DMS114 treated with DMSO at 0.1 percent for 48 hours (cell line): ENCODE data around the gene CNR2.
"Not testable (repeated sequence)": the region's sequence is repeated elsewhere in the genome, so short reads cannot be mapped to it uniquely, and the experiment has no call there.

Experiments used
- DNase-seq: peaks from one replicate; lab custom pipeline; 2025; ENCODE audit not compliant: unreplicated experiment; lab: John Stamatoyannopoulos, UW

The CNR2 gene

DNA sequence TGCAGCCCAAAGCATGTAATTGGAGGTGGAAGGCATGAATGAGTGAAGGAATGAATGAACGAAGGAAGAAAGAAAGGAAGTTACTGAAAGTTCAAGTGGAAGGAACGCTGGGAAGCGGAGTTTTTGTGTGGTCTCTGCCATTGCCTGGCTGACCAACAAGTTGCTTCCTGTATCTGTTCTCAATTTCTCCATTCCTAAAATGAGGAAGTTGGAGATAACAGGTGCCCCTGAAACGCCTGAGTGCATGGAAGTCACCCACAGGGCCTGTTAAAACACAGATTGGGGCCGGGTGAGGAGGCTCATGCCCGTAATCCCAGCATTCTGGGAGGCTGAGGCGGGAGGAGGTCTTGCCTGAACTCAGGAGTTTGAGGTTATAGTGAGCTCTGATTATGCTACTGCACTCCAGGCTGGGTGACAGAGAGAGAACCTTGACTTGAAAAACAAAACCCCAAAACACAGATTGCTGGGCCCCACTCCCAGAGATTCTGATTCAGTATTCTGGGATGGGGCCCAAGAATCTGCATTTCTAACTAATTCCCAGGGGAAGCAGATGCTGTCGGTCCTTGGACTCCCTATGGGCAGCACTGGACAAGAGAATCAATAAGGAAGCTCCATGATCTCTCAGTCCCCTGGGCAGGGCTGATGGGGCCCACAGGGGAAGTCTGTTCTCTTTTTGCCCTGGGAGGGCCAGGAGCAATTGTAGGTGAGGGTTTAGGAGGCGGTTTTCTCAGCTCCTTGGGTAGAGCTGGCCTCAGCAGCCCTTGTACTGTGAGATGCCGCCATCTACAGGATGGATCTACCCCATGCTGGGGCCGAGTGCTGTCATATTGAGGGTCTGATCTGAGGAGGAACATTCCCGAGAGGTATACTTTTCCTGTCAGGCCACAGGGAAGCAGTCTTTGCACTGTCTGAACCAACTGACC, 3.3 kb upstream of the CNR2 start:
- peak; percentile 57 for DNase-seq

DNA sequence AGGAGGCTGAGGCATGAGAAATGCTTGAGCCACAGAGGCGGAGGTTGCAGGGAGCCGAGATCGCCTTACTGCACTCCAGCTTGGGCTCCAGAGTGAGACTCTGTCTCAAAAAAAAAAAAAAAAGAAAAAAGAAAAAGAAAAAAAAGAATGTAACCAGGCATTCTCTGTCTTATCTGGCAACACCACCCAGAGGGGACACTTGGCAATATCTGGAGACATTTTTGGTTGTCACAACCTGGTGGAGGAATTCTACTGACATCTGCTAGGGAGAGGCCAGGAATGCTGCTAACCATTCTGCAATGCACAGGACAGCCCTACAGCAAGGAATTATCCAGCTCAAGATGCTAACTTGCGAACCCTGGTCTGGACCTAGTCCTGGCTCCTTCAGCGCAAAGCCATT, 2.3 kb upstream of the CNR2 start:
- DNase-seq, result no peak

DNA sequence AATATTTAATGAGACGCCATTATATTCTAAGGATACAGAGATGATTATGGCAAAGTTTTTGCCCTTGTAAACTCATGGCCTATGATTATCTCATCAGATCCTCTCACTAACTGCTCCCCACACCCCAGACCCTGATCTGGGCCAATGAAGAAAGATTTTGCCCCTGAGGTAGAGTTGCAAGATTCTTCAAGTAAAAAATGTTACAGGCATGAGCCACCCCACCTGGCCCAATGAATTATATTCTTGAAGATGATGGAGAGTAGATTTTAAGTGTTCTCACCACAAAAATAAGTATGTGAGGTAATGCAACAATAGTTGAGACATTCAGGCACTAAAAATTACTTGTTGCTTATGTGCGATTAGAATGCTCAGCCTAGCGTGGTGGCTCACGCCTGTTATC, 1.8 kb upstream of the CNR2 start:
- DNase-seq, result no peak

DNA sequence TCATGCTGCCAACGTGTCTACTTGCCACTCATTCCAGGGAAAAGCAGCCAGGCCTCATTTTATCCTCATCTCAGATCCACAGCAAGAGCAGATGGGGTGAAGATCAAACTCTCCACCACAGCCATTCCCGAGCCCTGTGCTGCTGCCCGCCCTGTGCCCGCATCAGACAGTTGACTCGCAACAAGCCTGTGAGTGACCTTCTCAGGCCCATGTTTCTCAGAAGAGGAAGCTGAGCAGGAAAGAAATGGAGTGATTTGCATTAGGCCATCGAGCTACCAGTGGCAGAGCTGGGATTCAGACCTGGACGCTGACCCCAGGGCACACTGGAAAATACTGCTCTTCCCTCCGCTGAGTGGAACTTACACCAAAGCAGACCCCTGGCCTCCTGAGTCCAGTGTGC, 1.2 kb downstream of the CNR2 start:
- no peak for DNase-seq

DNA sequence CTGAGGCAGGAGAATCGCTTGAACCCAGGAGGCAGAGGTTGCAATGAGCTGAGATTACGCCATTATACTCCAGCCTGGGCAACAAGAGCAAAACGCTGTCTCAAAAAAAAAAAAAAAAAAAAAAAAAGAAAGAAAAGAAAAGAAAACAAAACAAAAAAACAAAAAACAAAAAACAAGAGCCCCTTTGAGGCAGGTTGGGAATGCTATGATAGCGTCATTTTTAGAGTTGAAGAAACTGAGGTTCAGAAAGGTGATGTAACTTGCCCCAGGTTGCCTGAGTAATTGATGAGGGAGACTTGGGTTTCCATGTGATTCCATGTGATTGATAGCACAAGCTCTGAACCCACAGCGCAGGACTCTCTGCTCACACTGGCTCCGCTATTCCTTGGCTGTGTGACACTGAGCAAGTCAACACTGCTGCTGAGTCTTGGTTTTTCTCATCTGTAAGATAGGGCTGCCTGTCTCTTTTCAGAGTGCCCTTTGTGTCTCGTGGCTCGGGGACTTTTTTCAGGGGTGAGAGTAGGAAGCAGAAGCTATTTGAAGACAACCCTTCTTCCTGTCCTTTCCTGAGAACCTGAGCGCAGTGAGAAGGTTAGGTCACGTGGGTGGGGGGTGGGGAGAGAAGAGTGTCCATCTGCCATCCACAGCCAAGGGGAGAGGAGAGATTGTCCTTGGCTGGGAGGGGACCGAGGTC, 2.5 kb downstream of the CNR2 start:
- no peak for DNase-seq

DNA sequence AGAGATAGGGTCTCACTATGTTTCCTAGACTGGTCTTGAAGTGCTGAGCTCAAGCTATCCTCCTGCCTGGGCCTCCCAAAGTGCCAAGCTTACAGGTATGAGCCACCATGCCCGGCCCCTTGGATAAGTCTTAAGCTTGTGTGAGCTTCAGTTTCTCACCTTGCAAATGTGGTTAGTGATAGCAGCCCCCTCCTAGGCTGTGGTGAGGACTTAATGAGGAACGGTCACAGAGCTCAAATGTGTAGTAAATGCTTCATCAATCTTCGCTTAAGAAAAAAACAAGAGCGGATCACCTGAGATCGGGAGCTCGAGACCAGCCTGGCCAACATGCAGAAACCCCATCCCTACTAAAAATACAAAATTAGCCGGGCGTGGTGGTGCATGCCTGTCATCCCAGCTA, 3.0 kb downstream of the CNR2 start:
- no peak for DNase-seq

DNA sequence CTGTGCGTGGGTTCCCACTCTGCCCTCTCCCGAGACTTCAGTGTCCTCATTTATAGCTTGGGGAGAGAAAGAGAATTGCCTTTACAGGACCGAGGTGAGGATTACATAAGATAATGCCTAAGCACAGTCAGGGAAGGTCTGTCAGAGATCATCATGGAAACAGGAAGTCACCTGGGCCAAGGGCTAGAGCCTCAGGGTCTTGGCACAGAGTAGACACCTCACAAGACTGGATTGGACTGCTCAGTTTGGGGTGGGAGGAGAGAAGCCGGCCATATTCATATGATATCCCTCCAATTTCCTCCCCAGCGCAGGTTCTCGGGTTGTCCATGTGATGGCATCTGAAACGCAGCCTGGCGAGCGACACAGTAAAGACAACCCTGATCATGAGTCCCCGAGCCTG, 3.8 kb downstream of the CNR2 start:
- no peak for DNase-seq

DNA sequence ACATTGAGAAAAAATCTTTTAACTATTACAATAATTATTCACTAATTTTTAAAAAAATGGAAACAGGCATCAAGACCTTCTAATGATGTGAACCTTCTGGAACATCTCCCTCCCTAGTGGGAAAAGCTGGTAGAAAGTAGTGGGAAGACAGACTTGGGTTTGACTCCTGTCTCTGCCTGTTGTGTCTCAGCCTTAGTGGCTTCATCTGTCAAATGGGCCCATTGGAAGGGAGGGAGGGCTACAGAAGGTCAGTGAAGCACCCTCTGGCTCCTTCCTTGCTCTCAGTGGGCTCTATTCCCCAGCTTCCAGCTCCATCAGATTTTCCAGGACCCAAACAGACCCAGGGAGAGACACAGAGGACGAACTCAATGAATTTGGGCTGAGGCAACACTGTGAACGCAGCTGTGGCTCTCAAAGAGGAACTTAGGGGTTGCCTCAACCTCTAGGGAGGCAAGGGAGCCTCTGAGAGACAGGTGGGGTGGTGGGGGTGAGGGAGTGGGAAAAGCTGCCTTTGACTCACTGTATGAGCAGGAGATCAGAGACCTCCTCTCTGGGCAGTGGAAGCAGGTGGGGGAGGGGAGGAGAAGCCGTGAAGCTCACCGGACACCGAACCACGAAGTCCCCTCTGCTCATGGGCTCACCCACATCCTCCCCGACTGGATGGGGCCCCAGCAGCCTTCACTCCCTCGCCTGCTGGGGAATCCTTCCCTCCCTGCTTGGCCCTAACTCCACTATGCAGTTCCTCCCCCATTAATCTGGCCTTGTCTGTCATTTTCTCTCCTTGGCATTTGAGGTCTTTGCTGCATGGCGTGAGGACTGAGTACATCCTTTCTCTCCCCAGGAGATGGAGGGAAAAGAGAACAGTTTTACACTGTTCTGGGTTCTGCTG, 4.5 kb downstream of the CNR2 start:
- DNase-seq, result no peak

DNA sequence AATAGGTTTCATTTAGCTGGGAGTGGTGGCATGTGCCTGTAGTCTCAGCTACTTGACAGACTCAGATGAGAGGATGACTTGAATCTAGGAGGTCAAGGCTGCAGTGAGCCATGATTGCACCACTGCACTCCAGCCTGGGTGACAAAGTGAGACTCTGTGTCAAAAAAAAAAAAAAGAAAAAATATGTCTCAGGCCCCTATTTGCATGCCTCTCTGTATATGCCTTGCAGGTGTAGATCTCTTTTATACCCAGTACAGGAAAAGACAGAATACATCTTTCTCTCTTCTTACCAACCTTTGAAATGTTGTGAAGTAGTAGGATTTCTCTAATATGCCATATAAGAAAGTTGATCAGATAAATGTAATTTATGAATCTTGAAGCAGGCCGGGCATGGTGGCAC, 6.4 kb downstream of the CNR2 start:
- DNase-seq, result no peak

DNA sequence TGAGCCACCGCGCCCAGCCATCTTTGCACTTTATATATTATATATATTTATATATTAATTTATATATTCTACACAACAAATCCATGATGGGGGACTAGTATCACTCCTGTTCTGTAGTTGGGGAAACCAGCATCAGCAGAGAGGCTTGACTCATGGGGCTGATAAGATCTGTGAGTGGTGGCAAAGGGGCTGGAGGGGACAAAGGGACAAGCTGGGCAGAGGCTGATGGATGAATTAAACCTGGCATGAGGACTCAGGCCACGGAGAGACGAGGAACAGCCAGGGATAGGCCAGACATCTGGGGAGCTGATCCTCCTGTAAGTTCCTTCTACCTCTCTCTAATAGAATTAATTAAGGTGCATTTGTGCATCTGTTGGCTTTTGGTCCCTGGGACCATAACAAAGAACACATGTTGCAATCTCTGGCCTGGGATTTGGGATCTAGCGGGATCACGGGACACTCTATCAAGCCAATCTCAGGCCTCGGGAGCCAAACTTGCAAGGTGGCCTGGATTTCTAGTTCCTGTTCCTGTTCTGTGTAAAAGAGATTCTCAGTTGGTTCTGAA, 7.6 kb downstream of the CNR2 start:
- no peak for DNase-seq

DNA sequence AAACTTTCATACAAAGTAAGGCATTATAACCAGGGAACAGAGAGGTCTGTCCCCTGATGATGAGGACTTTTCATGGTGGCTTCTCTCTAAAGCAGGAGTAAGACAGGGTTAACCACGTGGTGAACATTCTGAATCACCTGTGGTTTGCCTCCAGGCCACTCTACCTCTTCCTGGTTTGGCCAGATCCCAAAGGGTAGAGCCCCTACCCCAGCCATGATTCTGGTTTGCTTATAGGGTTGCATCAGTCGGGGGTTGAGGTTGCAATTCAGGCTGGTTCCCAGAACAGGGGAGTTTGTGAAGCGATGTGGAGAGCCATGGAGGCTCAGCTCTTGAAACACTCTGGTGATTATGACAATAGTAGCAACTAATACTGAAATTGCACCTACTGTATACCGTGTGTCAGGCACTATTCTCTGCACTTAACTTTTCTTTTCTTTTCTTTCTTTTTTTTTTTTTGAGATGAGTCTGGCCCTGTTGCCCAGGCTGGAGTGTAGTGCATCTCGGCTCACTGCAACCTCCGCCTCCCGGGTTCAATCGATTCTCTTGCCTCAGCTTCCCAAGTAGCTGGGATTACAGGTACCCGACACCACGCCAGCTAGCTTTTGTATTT, 8.3 kb downstream of the CNR2 start:
- no peak for DNase-seq

DNA sequence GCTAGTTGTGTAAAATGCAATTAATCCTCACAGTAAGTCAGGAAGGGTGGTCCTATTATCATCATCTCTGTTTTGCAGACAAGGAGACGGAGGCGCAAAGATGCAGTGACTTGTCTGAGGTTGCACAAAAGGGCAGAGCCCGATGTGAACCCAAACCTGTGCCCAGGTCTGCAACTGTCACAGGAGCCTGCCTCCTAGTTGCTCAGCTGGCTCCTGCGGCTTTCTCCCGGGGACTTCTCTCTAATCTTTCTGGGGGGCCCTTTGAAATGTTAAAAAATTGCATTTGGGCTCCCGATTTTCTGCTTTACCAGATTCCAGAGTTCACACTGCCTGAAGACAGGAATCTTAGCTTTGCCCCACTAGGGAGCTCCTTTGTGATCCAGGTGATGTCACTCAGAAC, 9.4 kb downstream of the CNR2 start:
- DNase-seq, result no peak

DNA sequence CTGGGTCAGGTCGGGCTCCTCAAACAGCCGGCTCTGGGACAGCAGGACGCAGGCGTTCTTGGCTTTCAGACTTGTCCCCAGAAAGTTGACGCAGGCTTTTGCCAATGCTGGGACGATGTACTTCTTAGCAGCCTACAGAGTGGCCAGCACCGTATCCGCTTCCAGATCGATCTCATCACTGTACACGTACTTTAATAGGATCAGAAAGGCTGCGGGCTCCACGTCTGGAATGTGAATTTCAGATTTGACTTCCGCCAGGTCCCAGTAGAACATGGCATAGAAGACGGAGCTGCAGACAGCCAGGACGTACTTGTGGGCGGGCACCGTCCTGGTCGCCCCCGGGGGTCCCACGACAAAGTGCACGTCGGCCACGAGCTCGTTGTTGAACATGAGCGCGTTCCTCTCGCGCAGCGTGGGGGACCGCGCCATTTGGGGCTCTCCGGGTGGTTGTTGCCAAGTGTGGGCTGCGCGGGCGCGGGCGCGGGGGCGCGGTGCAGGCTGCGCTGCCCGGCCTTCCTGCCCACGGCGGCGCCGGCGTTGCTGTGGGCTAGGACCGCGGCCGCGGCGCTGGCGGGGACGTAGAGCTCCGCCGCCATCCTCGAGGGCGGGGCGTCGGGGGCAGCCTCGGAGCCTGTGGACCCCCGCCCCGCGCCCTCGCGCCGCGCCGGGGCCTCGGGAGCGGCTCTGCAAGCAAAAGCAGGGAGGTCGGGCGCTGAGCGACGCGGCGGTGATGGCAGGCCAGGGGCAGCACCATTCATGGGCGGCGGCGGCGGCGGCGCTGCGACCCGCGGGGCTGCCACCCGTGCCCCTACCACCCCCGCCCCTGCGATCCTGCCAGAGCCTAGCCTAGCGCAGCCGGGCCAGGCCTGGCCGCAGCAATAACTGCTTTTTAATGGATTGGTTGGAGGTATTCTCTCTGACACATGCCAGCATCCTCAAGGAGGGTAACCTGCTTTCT, 10.6 kb downstream of the CNR2 start:
- no peak for DNase-seq

DNA sequence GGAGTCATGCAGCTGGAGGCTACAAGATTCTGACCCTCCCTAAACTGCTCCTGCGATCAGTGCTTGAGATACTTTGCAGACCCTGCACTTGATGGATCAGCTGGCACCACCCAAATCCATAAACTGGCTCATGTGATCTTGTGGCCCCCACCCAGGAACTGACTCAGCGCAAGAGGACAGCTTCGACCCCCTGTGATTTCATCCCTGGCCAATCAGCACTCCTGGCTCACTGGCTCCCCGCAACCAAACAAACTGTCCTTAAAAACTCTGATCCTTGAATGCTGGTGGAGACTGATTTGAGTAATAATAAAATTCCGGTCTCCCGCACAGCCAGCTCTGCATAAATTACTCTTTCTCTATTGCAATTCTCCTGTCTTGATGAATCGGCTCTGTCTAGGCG, 13.1 kb downstream of the CNR2 start:
- DNase-seq, result not testable (repeated sequence)

DNA sequence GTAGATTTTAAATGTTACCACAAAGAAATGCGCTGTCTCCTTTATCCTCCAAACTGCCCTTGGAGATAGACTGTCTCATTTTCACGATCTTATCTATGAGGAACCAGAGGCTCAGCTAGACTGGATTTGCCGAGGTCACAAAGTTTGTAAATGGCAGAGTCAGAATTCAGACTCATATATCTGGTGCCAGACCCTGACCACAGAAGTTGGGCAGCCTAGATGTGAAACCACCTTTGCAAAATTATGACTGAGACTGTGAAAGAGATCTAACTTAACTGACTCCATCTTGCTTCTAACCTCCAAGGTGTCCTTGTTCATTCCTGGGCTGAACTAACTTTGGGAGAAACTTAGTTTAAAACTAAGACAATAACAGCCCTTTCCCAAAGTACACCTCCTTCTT, 14.1 kb downstream of the CNR2 start:
- DNase-seq, result no peak

DNA sequence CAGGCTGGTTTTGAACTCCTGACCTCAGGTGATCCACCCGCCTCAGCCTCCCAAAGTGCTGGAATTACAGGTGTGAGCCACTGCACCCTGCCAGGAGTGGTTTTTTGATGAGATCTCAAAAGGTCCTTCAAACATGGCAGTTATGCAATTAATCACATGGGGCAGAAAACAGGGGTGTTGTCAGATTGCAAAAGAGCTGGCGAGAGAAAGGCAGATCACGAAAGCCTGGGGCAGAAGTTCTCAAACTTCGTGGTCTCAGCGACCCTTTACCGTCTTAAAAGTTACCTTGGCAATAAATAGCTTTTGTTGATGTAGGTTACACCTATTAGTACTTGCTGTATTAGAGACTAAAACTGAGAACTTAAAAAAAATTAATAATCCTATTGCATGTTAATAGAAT, 16.1 kb downstream of the CNR2 start:
- no peak for DNase-seq

DNA sequence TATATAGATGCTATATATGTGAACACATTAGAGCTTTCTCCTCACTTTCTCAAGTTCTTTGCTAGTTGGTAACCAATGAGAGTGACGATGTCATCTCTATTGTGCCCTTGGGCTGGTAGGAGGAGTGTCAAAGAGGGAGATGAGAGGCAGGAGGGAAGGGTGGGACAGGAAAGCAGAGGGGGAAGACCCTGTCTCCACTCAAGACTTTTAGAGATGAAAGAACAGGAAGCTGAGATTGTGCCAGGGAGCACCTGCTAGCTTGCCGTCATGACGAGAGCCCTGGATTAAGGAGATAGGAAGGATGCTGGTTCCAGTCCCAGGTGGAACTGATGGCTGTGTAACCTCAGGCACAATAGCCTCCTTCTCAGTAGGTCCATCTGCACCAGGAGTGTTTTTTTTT, 16.7 kb downstream of the CNR2 start:
- no peak for DNase-seq

DNA sequence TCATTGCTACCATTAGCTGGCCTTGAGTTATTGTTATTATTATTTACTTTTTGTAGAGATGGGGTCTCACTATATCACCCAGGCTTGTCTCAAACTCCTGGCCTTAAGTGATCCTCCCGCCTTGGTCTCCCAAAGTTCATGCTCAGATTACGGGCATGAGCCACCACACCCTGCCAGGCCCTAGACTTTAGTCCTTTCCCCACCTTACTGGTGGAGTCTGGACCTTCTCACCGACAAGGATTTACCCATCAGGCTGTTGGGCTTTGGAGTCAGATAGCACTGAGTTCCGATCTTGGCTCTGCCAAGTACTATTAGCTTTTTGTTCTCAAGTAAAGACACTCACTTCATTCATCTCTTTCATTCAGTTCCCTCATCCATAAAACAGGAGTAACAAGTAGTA, 17.2 kb downstream of the CNR2 start:
- no peak for DNase-seq

DNA sequence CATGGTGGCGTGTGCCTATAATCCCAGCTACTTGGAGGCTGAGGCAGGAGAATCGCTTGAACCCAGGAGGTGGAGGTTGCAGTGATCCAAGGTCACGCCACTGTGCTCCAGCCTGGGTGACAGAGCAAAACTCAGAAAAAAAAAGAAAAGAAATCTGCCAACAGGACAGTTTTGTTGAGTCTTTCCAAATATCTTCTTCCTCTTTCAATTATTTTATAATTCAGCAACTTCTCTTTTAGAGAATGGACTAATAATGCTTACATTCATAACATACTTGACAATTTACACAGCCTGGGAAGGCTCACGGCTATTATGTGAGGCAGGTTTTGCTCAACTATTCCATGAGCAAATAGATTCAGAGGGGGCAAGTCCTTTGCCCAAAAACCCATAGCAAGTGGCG, 18.1 kb downstream of the CNR2 start:
- no peak for DNase-seq

DNA sequence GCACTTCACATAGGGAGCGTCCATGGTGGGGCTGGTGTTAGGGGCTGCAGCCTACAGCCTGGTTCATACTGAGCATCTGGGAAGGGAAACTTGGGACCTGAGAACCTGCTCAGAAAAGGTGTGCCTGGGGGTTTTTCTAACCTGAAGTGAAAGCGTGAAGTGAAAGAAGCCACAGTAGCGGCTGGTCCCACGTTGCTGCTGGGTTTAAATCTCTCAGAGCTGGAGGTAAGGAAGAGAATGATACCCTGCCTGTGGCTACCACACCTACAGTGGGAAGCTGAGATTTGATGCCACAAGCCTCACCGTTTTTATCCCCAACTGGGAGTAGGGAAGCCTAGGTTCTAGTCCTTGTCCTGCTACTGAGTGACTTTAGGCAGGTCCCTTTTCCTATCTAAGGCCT, 24.1 kb downstream of the CNR2 start:
- no peak for DNase-seq
